GM13977 (cell line): Measurements from ENCODE around the gene CFAP65.

Source experiments
- DNase-seq: peaks from one replicate; pipeline ENCODE4 v3.0.0; 2012; ENCODE audit warnings: low spot score
- in situ Hi-C: fragments of 300-500 bp; cut with MboI; formaldehyde crosslinking; loops from one replicate; pipeline ENCODE4 v1.12.0; 2022; ENCODE audit warnings: low sequenced_read_pairs, low pct_unique_long_range_greater_than_20kb, mixed read lengths, inconsistent platforms; ENCODE audit not compliant: unreplicated experiment
- TF ChIP-seq, protein P1 (sequence below): IDR thresholded peaks from 2 replicates; pipeline ENCODE4 v1.5.1; 2012; ENCODE audit warnings: mild to moderate bottlenecking, control low read depth; ENCODE audit not compliant: insufficient read depth; ENCODE audit errors: extremely low read depth, missing control alignments

The CFAP65 gene

DNA sequence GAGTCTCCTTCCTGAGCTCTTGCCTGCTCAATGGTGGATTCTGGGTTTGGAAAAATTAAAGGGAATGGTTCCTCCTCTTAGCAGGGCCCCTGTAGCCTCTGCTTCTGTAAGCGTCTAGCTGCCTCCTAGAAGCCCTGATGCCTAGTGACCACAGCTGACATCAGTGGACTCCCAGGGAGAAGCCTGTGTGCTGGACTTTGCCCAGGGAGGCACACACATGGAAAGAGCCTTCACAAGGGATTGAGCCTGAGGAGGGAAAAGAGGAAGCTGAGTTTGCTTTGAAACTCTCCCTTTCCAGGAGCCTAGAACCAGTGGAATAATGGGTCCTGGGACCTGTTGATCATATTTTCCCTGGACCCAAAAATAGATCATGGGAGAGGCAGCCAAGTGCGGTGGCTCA is 1.4 kb upstream of the CFAP65 start:
- in situ Hi-C loops = loop anchor here (10.0 kb wide), 1 partner anchor 112 kb away; no protein-coding TSS in a partner anchor
- TF ChIP-seq, protein P1, sequence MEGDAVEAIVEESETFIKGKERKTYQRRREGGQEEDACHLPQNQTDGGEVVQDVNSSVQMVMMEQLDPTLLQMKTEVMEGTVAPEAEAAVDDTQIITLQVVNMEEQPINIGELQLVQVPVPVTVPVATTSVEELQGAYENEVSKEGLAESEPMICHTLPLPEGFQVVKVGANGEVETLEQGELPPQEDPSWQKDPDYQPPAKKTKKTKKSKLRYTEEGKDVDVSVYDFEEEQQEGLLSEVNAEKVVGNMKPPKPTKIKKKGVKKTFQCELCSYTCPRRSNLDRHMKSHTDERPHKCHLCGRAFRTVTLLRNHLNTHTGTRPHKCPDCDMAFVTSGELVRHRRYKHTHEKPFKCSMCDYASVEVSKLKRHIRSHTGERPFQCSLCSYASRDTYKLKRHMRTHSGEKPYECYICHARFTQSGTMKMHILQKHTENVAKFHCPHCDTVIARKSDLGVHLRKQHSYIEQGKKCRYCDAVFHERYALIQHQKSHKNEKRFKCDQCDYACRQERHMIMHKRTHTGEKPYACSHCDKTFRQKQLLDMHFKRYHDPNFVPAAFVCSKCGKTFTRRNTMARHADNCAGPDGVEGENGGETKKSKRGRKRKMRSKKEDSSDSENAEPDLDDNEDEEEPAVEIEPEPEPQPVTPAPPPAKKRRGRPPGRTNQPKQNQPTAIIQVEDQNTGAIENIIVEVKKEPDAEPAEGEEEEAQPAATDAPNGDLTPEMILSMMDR = no peak
- DNase-seq = no peak

GRCh38 chr2:219042157-219042556 is 841 bp upstream of the CFAP65 start:
- no peak for DNase-seq
- in situ Hi-C loops = loop anchor here (10.0 kb wide), 1 partner anchor 113 kb away; no protein-coding TSS in a partner anchor
- TF ChIP-seq, protein P1 = no peak

- no peak for DNase-seq
- TF ChIP-seq, protein P1 = no peak
- in situ Hi-C loops = no loop called here
Observed at GRCh38 chr2:219038600-219038999, 2.7 kb downstream of the CFAP65 start.

GRCh38 chr2:219037783-219038499 is 3.4 kb downstream of the CFAP65 start:
- no peak for DNase-seq
- in situ Hi-C loops = no loop called here
- TF ChIP-seq, protein P1 = no peak

GRCh38 chr2:219035942-219036341 is 5.4 kb downstream of the CFAP65 start:
- in situ Hi-C loops = no loop called here
- TF ChIP-seq, protein P1 = no peak
- no peak for DNase-seq

- DNase-seq = no peak
- TF ChIP-seq, protein P1 = no peak
- in situ Hi-C loops = no loop called here
Observed at GRCh38 chr2:219034823-219035222, 6.5 kb downstream of the CFAP65 start.
